ENCODE data around the gene C4B.

- TF ChIP-seq POLR2A (IDR thresholded peaks at IDR 0.05) (no peak), CTCF (IDR thresholded peaks at IDR 0.05) (no peak)
These were observed 44.6 kb upstream of the C4B start for GRCh38 chr6:31969712-31970603.
